ENCODE results near the gene PKDCC.

The PKDCC gene

GRCh38 chr2:42047488-42048298 is at the start of gene PKDCC:
Gene PKDCC (plus strand): TSS chr2:42048021. CDS start chr2:42048200, 179 bp downstream.
- peak; percentile 84 for DNase-seq

DNA sequence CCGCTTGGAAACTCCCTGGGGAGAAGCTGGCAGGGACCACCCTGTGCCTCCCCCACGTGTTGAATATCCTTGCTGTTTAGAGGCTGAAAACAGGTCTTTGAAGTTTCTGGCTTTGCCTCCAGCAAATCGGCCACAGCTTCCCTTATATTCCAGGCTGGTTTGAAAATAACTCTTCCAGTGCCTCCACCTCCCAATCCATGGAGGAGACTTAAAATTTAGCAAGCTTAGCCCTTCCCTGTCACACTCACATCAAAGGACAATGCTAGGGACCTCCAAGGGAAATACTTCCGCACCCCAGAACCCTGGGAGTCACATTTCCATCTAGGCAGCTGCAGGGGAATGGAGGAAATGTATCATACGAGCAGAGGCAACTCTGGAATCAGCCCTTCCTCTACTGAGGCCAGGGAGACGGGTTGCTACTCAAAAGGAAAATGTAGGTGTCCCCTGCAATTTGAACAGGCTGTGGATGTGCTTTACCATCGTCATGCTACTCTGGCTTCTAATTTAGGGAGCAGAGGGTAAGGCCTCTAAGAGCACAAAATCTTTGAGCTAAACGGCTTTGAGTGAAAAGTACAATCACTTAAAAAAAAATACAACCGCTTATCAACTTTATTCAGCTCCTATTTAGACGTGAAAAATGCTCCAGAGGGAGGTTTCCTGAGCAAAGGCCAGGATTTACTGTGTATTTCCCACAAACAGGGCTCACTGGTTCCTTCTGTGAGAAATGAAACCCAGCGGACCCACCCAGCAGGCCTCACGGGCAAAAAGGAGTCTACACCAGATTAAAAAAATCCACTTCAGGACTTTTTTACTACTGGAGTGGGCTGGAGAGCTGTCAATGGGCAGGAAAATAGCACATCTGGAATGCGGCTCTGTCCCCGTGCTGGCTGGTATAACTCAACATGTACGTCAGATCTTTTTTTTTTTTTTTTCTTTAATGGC is 49.4 kb upstream of the PKDCC start:
- no peak for DNase-seq

- no peak for DNase-seq
Measured at GRCh38 chr2:41999128-41999480, 48.7 kb upstream of the PKDCC start.

GRCh38 chr2:41999592-42000281 is 48.1 kb upstream of the PKDCC start:
- DNase-seq = no peak

- DNase-seq = no peak
Measured at GRCh38 chr2:42001711-42002201, 46.1 kb upstream of the PKDCC start.

- no peak for DNase-seq
Measured at GRCh38 chr2:42007551-42007950, 40.3 kb upstream of the PKDCC start.

- DNase-seq = no peak
Measured at GRCh38 chr2:42008241-42008921, 39.4 kb upstream of the PKDCC start.

GRCh38 chr2:42009657-42010580 is 37.9 kb upstream of the PKDCC start:
- DNase-seq = no peak

- no peak for DNase-seq
Measured at GRCh38 chr2:42010743-42011298, 37.0 kb upstream of the PKDCC start.

GRCh38 chr2:42012137-42012536 is 35.7 kb upstream of the PKDCC start:
- no peak for DNase-seq

DNA sequence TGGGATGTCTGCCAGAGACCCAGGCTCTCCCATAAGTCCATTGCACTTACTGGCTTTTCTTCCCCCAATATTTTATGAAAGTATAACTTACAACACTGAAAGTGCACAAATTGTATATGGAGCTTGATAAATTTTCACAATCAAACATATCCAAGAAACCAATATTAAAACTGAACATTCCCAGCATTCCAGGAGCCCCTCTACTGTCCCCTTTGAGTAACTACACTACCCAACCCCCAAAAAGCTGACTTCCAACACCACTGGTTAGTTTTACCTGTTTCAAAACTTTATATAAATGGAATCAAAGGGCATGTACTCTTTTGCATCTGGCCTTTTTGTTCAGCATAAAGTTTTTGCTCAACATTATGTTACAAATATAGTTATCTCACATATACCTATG is 35.2 kb upstream of the PKDCC start:
- DNase-seq = no peak

GRCh38 chr2:42013409-42013808 is 34.4 kb upstream of the PKDCC start:
- DNase-seq = no peak

- no peak for DNase-seq
Measured at GRCh38 chr2:42021464-42021863, 26.4 kb upstream of the PKDCC start.

- DNase-seq = no peak
Measured at GRCh38 chr2:42025151-42025582, 22.7 kb upstream of the PKDCC start.

DNA sequence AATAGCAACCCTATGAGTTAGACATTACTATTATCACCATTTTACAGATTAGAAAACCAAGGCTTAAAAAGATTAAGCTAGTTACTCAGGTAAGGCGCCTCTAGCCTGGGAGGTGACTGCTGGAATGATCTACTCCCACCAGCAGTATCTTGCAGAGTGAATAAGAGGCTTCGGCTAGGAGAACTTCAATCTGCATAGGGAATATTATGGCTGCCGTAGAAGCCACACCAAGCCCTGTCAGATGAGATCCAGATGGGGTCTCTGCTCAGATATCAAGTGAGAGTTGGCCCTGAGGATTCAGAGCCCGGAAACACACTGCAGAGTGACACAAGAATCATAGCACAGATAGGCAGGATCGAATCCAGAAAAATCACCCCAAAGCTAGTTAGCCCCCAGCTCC is 21.5 kb upstream of the PKDCC start:
- DNase-seq = no peak

GRCh38 chr2:42028571-42029148 is 19.2 kb upstream of the PKDCC start:
- DNase-seq = no peak

DNA sequence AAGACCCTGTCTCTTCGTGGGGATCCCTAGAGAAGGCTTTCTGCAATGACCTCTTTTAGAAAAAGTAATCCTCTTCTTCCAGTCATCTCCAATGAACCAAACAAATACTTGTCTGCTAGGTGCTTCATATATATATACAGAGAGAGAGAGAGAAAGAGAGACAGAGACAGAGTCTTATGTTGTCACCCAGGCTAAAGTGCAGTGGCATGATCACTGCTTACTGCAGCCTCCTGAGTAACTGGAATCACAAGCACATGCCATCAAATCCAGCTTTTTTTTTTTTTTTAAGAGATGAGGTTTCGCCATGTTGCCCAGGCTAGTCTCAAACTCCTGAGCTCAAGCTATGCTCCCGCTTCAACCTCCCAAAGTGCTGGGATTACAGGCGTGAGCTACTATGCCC is 18.6 kb upstream of the PKDCC start:
- no peak for DNase-seq

DNA sequence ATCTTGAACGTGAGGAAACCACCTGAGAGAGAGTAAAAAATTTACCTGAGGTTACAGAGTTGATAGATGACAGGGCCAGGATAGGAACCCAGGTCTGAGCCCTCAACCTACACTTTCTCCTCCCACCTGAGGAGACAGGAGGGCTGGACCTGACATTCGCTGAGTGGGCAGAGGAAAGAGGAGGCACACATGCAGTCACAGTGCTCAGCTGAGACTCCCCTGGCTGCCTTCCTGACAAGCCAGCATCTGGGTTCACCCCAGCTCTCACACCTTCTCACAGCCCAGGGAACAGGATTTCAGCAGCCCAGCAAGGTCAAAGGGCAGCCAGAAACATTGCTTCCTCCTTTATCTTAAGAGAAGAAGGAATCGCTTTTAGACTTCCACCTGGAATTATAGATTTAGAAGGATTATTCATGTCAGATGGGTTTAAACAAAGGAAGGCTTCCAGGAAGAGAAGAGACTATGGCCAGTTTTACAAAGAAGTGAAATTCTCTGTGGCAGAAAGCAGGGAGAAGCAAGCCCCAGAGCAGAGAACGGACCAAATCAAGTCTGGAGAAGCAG is 18.1 kb upstream of the PKDCC start:
- no peak for DNase-seq

DNA sequence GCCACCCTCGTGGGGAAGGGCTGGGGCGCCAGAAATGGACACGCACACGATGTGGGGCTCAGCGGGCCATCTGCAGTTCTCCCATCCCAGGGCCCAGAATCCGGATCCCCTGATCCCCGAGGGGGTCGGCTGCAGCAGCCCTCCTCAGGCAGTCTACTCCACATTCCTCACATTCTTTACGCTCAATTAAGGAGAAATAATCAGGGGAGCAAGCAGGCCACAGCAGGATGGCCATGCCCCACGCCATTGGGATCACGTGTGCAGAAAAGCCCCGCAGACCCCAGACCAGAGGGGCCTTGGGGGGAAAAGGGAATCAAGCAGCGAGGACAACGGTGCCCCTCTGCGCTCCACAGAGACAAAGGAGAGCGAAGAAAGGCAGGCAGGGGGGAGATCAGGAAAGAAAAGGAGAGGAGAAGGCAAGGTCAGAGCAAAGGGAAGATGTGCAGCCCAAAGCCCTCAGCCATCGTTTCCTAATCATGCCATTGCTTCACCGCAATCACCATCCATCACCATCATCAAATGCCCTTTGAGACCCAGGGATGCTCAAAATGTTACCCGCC is 17.5 kb upstream of the PKDCC start:
- no peak for DNase-seq

DNA sequence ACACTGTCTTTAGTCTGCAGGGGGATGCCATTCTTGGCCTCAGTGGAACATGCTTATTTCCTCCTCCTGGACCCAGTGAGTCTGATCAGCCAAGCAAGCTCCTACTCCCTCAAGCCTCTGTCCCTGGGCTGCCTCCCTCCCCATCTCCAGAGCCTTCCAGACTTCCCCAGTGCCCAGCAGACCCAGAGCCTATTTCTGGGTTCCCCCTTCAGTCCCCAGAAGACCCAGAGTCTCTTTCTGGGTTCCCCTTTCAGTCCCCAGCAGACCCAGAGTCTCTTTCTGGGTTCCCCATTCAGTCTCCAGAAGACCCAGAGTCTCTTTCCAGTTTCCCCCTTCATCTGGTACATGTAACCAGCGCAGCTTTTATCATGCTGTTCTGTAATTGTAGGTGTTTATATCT is 17.0 kb upstream of the PKDCC start:
- DNase-seq = no peak
